NCI-H1092 (cell line): ENCODE measurements around the gene SPACA6.
A peak's percentile ranks its signal among the peaks of the same experiment; 100 is the strongest.

Experiments
- DNase-seq: peaks from one replicate; lab custom pipeline; 2025; lab: John Stamatoyannopoulos, UW

Gene SPACA6

GRCh38 chr19:51689751-51690453, 3.2 kb upstream of the SPACA6 start:
- no peak for DNase-seq

DNA sequence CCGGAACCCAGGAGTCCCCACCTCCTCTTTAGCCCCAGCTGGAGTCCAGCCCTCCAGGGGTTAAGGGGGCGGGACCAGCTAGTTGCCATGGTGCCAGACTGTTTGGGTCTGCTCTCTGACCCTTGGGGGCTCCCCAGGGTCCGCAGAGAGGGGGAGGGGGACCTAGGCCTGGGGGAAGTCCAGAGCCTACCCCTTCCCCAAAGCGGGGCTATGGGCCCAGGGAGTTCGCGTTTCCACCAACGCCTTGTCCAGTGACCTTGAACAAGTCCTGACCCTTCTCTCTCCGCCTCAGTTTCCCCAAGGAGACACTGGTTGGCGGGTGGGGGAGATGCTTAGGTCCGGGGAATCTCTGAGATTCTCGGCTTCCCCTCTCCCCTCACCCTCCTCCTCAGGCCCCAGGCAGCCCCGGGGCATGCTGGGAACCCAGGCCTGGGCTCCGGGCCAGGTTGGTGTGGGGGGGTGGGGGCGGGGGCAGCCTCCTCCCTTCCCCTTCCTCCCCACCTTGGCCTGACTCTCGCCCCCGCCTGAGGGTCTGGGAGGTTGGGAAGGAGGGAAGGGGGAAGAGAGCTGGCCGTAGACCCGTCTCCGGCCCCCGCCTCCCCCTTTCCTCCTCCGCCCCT, 2.6 kb upstream of the SPACA6 start:
- peak; percentile 54 for DNase-seq

DNA sequence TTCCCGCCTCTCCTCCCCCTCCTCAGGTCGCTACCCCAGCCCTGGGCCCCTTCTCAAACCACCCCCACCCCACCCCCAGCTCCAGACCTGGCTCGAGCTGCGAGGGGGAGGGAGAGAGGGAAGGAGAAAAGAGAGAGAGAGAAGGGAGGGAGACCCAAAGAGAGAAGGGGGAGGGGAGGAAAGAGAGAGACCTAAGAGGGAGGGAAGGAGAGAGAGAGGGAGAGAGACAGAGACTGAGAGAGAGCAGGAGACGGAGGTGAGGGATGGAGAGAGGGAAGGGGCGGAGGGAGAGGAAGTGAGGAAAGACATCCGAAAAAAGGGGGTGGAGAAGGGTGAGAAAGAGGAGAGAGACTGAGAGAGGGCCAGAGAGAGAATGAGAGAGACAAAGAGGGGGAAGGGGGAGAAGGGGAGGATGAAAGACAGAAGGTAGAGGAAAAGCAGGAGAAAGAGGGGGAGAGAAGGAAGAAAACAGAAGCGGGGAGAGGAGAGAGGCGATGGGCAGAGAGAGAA, 2.0 kb upstream of the SPACA6 start:
- DNase-seq = no peak

DNA sequence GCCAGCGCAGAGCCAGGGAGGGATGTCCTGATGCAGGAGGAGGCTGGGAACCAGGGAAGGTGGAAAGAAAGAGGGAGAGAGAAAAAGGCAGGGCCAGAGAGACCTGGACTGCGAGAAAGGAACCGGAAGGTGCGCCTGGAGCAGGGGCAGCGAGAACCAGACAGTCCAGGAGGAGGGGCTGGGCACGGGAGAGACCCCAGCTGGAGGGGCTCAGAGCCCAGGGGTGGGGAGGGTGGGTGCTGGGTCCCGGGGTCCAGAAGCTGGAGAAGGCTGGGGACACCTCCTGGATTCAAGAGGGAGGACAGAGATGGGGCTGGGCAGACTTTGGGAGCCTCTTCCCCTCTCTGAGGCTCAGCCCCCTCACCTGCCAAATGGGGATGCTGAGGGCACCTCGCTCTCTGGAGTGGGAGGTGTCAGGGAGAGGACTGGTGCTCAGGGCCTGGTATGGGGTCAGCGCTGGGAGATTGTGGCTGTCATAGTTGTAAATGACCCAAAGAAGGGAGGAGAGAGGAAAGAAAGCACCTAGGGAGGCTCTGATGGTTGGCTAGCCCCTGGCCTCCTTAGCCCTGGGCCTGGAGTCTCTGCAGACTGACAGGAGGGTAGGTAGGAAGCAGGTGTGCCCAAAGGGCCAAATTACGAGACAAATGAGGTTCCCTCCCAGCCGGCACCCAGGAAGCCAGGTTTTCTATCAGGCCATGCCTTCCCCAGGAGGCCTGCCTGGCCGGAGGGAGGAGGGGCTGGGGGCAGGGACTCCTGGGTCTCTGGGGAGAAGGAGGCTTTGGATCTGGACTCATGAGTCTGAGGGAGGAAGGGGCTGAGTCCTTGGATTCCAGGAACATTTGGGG, 1.3 kb upstream of the SPACA6 start:
- no peak for DNase-seq

GRCh38 chr19:51692468-51692867, 662 bp upstream of the SPACA6 start:
- no peak for DNase-seq

GRCh38 chr19:51693819-51694218, 689 bp downstream of the SPACA6 start:
- no peak for DNase-seq

DNA sequence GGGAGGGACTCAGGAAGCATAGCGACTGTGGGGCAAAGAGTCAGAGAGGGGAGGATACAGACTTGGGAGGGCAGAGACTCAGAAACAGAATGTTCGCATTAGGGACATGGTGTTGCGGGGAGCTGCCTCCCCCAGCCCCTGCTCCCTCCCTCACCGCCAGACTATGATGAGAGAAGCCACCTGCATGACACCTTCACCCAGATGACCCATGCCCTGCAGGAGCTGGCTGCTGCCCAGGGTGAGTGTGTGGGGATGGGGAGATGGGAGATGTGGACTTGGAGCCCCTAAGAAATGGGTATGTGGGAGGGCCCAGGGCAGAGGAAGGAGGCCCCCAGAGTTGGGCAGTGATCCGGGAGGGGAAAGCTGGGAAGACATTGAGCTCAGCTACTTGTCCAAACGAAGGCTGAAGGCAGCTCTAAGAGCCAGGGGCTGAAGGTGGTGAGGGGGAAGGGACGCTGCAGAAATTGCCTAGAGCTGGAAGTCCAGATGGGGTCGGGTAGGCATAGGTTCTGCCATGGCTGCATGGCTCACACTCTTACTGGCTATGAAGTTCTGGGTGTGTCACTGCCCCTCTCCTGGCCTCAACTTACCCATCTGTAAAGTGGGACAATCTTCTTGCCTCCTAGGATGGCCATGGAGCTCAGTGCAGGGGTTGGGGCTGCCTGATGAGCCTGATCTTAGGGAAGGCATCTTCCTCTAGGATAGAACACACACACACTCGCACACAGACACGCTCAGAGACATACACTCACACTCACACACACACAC, 1.4 kb downstream of the SPACA6 start:
- no peak for DNase-seq

DNA sequence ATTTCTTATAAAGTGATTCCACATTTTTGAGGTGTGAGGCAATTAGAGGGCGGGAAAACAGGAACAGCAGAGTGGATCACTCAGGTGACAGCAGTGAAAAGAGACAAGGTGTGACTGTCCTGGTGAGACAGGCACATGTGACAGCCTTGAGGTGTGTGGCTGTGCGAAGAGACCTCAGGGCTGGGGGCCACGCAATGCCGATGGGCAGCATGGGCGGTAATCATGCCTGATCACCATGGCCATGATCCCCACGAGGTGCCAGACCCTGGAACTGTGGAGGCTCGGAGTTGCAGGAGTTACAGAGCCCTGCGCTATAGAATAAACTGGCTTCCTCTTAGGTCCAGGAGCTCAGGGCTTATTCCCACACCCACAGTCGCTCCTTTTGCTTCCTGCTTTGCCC, 2.0 kb downstream of the SPACA6 start:
- no peak for DNase-seq

GRCh38 chr19:51695702-51696315, 2.7 kb downstream of the SPACA6 start:
- no peak for DNase-seq

GRCh38 chr19:51696606-51697005, 3.5 kb downstream of the SPACA6 start:
- no peak for DNase-seq

DNA sequence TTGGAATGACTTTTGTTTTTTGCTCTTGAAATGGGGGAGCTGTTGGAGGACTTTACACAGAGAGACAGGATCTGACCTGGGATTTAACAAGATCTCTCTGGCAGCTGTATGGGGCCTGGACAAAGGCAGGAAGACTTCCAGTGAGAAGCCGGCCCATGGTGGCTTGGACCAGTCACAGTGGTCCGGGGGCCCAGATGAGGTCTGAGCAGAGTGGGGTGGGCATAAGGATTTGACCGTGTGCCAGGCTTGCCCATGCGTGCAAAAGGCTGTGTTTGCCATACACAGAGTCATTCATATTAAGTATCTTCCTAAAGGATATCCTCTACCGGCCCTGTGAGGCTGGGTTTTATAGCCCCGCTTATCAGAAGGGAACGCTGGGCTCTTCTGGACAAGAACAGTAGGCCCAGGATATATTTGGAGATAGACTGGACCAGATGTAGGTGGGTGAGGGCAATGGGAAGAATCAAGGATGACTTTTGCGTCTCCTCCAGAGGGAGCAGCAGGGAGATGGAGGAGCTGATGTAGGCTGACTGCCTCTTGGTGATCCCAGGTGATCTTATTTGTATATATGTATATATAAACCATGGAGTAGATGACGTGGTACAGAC, 4.1 kb downstream of the SPACA6 start:
- DNase-seq = no peak

- no peak for DNase-seq
Measured at GRCh38 chr19:51698296-51698695, 5.2 kb downstream of the SPACA6 start.

- DNase-seq = no peak
Measured at GRCh38 chr19:51699170-51699569, 6.0 kb downstream of the SPACA6 start.

GRCh38 chr19:51701468-51702100, 8.5 kb downstream of the SPACA6 start:
- DNase-seq = no peak

- DNase-seq = no peak
Measured at GRCh38 chr19:51702103-51702824, 9.1 kb downstream of the SPACA6 start.

DNA sequence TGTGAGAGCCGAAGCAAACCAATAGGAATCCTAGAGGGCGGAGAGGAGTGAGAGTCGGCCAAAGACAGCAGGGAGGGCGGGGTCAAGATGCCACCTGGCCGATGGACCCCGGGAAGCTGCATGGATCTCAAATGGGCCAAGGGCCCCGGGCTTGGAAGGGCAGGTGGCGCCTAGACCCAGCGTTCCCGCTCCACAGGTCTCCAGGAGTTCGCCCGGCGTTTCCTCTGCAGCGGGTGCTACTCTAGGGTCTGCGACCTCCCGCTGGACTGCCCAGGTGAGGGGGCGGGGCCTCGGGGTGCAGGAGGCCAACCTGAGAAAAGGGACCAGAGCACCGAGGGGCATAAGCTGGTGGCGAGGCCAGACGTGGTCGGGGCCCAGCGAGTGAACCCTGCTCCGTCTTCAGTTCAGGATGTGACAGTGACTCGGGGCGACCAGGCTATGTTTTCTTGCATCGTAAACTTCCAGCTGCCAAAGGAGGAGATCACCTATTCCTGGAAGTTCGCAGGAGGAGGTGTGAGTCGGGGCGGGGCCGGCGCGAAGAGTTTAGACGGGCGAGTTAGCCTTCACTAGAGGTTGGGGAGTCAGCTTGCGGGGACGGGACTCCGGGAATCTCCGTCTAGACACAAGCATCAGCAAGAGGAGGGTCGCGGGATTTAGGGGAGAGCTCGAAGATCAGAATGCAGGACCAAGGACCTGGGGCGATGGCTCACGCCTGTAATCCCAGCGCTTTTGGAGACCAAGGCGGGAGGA, 9.9 kb downstream of the SPACA6 start:
- no peak for DNase-seq

DNA sequence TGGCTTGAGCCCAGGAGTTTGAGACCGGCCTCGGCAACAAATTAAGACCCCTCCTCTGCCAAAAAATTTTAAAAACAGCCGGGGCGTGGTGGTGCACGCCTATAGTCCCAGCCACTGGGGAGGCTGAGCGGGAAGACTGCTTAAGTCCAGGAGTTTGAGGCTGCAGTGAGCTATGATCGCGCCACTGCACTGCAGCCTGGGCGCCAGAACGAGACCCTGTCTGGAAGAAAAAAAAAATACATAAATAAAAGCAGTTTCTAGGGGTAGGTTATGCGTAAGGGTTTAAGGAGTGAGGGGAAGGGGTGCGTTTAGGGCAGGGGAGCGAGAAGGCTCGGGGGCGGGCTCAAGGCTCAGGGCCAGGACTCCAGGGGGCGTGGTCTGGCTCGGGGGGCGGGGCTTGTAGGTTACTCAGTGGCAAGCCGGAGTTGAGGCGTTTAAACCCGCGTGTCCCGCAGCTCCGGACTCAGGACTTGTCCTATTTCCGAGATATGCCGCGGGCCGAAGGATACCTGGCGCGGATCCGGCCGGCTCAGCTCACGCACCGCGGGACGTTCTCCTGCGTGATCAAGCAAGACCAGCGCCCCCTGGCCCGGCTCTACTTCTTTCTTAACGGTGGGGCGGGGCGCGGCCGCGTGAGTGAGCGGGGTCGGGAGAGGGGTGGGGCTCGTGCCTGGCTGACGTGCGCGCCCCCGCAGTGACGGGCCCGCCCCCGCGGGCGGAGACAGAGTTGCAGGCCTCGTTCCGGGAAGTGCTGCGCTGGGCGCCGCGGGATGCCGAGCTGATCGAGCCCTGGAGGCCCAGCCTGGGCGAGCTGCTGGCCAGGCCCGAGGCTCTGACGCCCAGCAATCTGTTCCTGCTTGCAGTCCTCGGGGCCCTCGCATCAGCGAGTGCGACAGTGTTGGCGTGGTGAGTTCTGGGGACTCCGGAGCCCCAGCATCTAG, 10.7 kb downstream of the SPACA6 start:
- peak; percentile 60 for DNase-seq

DNA sequence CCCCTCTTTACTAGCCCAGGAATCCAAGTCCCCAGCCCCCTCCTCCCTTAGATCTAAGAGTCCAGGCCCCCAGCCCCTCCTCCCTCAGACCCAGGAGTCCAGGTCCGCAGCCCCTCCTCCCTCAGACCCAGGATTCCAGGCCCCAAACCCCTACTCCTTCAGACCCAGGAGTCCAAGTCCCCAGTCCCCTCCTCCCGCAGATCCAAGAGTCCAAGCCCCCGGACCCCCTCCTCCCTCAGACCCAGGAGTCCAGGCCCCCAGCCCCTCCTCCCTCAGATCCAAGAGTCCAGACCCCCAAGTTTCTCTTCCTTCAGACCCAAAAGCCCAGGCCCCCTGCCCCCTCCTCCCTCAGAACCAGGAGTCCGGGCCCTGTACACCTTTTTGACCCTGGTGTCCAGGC, 11.5 kb downstream of the SPACA6 start:
- DNase-seq = no peak
